SU-DHL-6 (cell line): Measurements from ENCODE around the gene RPL22.

Experiments used
- H2AFZ ChIP-seq: fragments of 200-600 bp; sonication (generic); 2 replicates; pipeline ENCODE4 v1.6.1; 2014; ENCODE audit warnings: low read depth, mild to moderate bottlenecking, moderate library complexity, mixed read lengths, antibody characterized with exemption, low read length; ENCODE audit not compliant: severe bottlenecking
- H3F3A ChIP-seq: fragments of 200-600 bp; shearing (Covaris generic); 2 replicates; pipeline ENCODE4 v1.6.0; 2016; ENCODE audit warnings: antibody characterized with exemption, mild to moderate bottlenecking; ENCODE audit not compliant: insufficient read depth
- H3K27ac ChIP-seq: fragments of 200-600 bp; sonication (generic); 2 replicates; pipeline ENCODE4 v1.5.1; 2016; ENCODE audit warnings: low read depth, mild to moderate bottlenecking, low read length, moderate library complexity, mixed read lengths
- H3K27me3 ChIP-seq: fragments of 200-600 bp; sonication (generic), shearing (Covaris generic); 2 replicates; pipeline ENCODE4 v1.6.0; 2014; ENCODE audit warnings: mild to moderate bottlenecking, low read length
- H3K36me3 ChIP-seq: fragments of 200-600 bp; sonication (generic); 2 replicates; pipeline ENCODE4 v1.6.1; 2014; ENCODE audit warnings: mild to moderate bottlenecking, low read length, mixed read lengths
- H3K4me2 ChIP-seq: fragments of 300-600, 200-600 bp; shearing (Covaris generic), sonication (generic); 2 replicates; pipeline ENCODE4 v1.6.0; 2014; ENCODE audit warnings: low read length, low read depth, mild to moderate bottlenecking; ENCODE audit not compliant: poor library complexity, severe bottlenecking
- H3K4me3 ChIP-seq: fragments of 200-600 bp; sonication (generic); 2 replicates; pipeline ENCODE4 v1.5.1; 2014; ENCODE audit warnings: antibody characterized with exemption, low read length, mild to moderate bottlenecking, mixed read lengths; ENCODE audit not compliant: insufficient read depth, poor library complexity, severe bottlenecking
- H3K79me2 ChIP-seq: fragments of 200-600 bp; sonication (generic); 2 replicates; pipeline ENCODE4 v1.6.1; 2014; ENCODE audit warnings: mild to moderate bottlenecking, low read length, moderate library complexity; ENCODE audit not compliant: insufficient read depth
- H3K9ac ChIP-seq: fragments of 200-600 bp; sonication (generic); 2 replicates; pipeline ENCODE4 v1.7.0; 2014; ENCODE audit warnings: mild to moderate bottlenecking, low read length
- H3K9me2 ChIP-seq: fragments of 200-600 bp; sonication (generic); replicated peaks from 2 replicates; pipeline ENCODE4 v1.6.1; 2014; ENCODE audit warnings: low read length; ENCODE audit not compliant: insufficient read depth
- H3K9me3 ChIP-seq: fragments of 200-600 bp; sonication (generic); 2 replicates; pipeline ENCODE4 v1.6.1; 2014; ENCODE audit warnings: low read length, mixed read lengths; ENCODE audit not compliant: insufficient read depth
- H4K20me1 ChIP-seq: fragments of 200-600 bp; sonication (generic); 2 replicates; pipeline ENCODE4 v1.6.1; 2014; ENCODE audit warnings: low read depth, mild to moderate bottlenecking, antibody characterized with exemption, low read length, moderate library complexity, mixed read lengths
- EZH2phosphoT487 ChIP-seq: fragments of 200-600 bp; sonication (generic), shearing (Covaris generic); conservative IDR thresholded peaks from 2 replicates; pipeline ENCODE4 v1.6.1; 2018; ENCODE audit warnings: mild to moderate bottlenecking, antibody characterized with exemption, low read length, moderate library complexity, mixed read lengths
- TF ChIP-seq, protein P1 (sequence below): fragments of 200-600 bp; sonication (generic); IDR thresholded peaks from one replicate; pipeline ENCODE4 v1.5.1; 2017; ENCODE audit warnings: antibody characterized with exemption, mild to moderate bottlenecking, low read length, moderate library complexity; ENCODE audit not compliant: insufficient read depth, poor library complexity, severe bottlenecking

Gene RPL22

DNA sequence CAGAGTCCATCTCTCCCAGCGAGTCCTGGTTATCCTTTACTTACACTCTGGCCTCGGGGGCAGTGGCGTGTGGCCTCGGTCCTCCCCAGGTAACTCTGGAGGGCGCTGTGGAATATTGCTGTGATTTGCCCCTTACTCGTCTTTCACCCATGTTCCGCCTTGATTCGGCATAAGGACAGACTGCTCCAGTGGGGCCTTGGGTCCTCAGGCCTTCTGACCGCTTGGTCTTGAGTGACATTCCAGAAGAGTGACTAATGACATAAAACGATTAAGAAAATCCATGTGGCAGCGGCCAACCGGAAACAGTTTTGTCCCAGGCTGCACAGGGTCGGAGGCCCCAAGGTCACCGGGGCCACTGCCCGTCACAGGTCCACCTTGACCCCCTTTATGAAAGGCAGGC is 25.3 kb upstream of the RPL22 start:
- no peak overlapping the region for H3K9ac ChIP-seq
- TF ChIP-seq, protein P1, sequence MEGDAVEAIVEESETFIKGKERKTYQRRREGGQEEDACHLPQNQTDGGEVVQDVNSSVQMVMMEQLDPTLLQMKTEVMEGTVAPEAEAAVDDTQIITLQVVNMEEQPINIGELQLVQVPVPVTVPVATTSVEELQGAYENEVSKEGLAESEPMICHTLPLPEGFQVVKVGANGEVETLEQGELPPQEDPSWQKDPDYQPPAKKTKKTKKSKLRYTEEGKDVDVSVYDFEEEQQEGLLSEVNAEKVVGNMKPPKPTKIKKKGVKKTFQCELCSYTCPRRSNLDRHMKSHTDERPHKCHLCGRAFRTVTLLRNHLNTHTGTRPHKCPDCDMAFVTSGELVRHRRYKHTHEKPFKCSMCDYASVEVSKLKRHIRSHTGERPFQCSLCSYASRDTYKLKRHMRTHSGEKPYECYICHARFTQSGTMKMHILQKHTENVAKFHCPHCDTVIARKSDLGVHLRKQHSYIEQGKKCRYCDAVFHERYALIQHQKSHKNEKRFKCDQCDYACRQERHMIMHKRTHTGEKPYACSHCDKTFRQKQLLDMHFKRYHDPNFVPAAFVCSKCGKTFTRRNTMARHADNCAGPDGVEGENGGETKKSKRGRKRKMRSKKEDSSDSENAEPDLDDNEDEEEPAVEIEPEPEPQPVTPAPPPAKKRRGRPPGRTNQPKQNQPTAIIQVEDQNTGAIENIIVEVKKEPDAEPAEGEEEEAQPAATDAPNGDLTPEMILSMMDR, result no peak
- no peak for TF ChIP-seq EZH2phosphoT487
- H3K79me2 ChIP-seq, result no peaks in the 10 kb centered on the region
- no peak overlapping the region for H3K4me2 ChIP-seq
- H3K36me3 ChIP-seq, result no peaks in the 10 kb centered on the region
- no peaks in the 10 kb centered on the region for H3F3A ChIP-seq
- H3K27ac ChIP-seq, result no peak overlapping the region
- no peak overlapping the region for H3K4me3 ChIP-seq
- H3K27me3 ChIP-seq, result no peaks in the 10 kb centered on the region
- H3K9me2 ChIP-seq, result no peaks in the 10 kb centered on the region
- H2AFZ ChIP-seq, result no peak overlapping the region
- H4K20me1 ChIP-seq, result no peaks in the 10 kb centered on the region
- no peaks in the 10 kb centered on the region for H3K9me3 ChIP-seq

DNA sequence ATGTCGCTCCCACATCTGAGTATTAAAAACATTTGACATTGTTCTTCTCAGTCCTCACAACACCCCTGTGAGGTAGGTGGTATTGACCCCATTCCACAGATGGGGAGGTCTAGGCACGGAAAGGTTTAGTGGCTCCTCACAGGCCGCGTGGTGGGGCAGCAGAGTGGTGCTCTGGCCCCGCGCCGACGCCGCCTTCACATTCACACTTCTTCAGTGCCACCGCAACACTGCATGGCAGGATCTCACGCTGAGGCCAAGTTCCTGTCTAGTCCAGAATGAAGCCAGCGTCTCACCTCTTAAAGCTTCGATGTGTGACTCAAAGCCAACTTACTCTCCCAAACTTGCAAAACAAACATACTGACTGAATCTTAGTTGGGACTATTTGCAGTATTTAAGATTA is 24.2 kb upstream of the RPL22 start:
- no peak overlapping the region for H3K4me3 ChIP-seq
- no peak overlapping the region for H3K9ac ChIP-seq
- H2AFZ ChIP-seq, result no peak overlapping the region
- no peaks in the 10 kb centered on the region for H4K20me1 ChIP-seq
- H3K9me2 ChIP-seq, result no peaks in the 10 kb centered on the region
- H3K9me3 ChIP-seq, result no peaks in the 10 kb centered on the region
- H3K27ac ChIP-seq, result no peak overlapping the region
- no peaks in the 10 kb centered on the region for H3F3A ChIP-seq
- no peak overlapping the region for H3K4me2 ChIP-seq
- TF ChIP-seq, protein P1, result no peak
- TF ChIP-seq EZH2phosphoT487, result no peak
- H3K36me3 ChIP-seq, result no peaks in the 10 kb centered on the region
- no peaks in the 10 kb centered on the region for H3K27me3 ChIP-seq
- no peaks in the 10 kb centered on the region for H3K79me2 ChIP-seq

DNA sequence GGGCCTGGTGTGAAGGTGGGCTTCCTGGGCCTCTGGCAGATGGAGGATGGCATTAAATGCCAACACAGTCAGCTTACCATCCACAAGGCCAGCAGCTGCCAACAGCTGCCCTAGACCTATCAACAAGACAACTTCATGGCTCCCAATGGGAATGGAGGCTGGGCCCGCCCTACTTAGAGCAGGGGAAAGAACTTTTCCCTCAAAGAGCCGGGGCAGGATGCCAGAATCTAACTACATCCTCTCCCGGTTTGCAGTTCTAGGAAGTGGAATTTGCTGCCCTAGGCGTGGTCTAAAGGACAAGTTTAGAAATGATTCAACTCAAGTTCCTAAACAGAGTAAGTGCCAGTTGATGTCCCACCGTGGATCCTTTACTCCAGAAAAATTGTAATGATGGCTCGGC is 23.2 kb upstream of the RPL22 start:
- Histone ChIP-seq H3F3A (no peaks in the 10 kb centered on the region), H4K20me1 (no peaks in the 10 kb centered on the region), H3K27me3 (no peaks in the 10 kb centered on the region), H3K9ac (no peak overlapping the region), H3K4me2 (no peak overlapping the region), H2AFZ (no peak overlapping the region), H3K36me3 (no peaks in the 10 kb centered on the region), H3K27ac (no peak overlapping the region), H3K79me2 (no peaks in the 10 kb centered on the region), H3K9me2 (no peaks in the 10 kb centered on the region), H3K4me3 (no peak overlapping the region), H3K9me3 (no peaks in the 10 kb centered on the region)
- TF ChIP-seq EZH2phosphoT487, result no peak
- TF ChIP-seq, protein P1, result no peak
